CMK (cell line): ENCODE results near the gene DUSP14.

Source experiments
- DNase-seq: peaks from one replicate; pipeline ENCODE4 v3.0.0-alpha.2; 2010; ENCODE audit warnings: low read depth

Gene DUSP14

DNA sequence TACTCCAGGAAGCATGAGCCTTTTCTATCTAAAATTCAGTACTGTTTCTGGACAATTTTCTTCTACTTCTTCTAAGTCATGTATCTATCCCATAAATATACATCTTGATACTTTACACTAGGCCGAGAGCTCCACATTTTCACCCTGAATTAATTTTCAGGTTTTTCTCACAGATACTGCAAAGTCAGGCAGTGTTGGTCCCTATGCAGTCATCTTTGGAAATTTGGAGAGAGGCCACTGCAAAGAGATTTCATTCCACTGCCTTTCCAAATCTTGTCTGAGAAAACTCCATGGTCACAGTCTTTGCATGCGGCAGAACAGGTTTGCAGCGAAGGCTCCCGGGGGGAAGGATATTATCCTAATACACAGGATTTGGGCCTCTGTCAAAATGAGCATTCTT, 28.2 kb downstream of the DUSP14 start:
- no peak for DNase-seq

GRCh38 chr17:37518826-37519225, 29.1 kb downstream of the DUSP14 start:
- DNase-seq = peak; percentile 25

GRCh38 chr17:37519251-37519985, 29.7 kb downstream of the DUSP14 start:
- peak; percentile 68 for DNase-seq

- no peak for DNase-seq
These were observed 30.5 kb downstream of the DUSP14 start for GRCh38 chr17:37520174-37520573.

- no peak for DNase-seq
These were observed 32.1 kb downstream of the DUSP14 start for GRCh38 chr17:37521821-37522220.

GRCh38 chr17:37523715-37524219, 34.1 kb downstream of the DUSP14 start:
- no peak for DNase-seq

DNA sequence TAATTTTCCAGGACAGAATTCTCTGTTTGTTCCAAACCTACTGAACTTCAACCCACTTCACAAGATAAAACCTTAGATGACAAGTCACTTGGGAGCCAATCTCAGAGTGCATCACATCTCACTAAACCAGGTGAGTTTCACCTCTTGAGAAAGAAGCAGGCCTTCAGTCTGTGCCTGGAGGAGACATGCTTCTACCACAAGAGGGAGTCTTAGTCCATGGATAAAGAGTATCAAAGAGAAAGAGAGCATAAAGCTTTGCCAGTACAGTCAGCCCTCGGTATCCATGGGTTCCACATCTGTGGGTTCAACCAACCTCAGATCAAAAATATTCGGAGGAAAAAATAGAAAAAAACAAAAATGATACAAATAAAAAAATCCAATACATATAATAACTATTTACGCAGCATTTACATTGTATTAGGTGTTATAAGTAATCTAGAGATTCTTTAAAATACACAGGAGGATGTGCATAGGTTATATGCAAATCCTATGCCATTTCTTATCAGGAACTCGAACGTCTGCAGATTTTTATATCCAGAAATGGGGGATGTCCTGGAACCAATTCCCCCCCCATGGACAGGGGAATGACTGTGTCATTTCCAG, 37.7 kb downstream of the DUSP14 start:
- peak; percentile 31 for DNase-seq

DNA sequence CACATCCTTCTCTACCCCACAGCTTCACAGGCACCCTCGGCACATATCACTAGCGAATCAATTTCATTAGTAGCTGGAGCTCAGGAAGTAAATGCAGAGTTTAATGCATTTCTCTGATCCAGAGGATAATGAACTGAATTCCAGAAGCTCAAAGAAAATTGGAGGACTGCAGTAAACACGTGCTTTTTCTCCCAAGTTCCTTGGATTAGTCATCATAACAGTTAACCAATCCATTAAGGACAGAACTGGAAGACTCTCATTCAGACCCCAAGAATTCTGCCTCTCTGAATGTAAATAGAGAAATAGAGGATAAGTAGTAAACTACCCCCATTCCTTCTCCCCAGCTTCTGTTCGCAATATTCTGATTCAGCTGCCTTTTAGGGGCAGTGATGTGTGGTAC, 40.7 kb downstream of the DUSP14 start:
- DNase-seq = no peak

- DNase-seq = no peak
These were observed 43.1 kb downstream of the DUSP14 start for GRCh38 chr17:37532756-37533155.

GRCh38 chr17:37535906-37536305, 46.2 kb downstream of the DUSP14 start:
- no peak for DNase-seq

GRCh38 chr17:37538981-37539659, 49.4 kb downstream of the DUSP14 start:
- DNase-seq = no peak

GRCh38 chr17:37541880-37542660, 52.4 kb downstream of the DUSP14 start:
- no peak for DNase-seq

DNA sequence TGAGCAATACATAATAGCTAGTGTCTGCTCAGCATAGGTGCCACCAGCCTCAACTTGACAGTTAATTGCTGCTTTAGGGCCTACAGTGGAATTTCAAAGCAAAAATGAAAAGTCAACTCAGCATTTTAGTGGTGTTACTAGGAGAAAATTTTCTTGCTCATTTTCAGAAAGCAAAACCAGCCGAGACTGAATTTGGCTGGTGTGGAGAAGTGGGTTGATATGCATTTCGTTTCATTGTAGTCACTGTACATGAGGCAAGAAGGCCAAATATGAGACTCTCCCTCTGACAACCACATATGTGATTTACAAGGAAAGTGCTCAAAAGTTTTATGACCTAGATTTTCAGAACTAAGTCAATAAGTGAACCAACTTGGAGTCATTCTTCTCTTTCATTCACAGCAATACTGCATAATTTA, 54.0 kb downstream of the DUSP14 start:
- DNase-seq = no peak

DNA sequence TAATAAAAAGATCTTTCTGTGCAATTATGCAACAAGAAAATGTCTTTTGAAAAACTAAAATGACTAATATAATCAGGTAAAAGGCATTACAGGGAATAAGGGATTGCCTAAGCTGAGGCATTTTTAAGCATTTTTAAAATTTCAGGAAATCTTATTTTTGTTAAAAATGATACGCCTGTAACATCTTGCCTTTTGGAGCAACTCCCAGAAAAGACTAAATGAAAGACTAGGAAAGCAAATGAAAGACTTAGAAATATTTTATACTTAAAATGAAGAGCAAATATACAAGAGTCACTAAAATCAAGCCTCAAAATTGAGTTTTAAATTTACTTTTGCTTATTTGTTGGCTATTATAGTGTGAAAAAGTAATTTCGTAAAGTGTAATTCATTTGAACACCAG, 55.8 kb downstream of the DUSP14 start:
- DNase-seq = no peak

- no peak for DNase-seq
These were observed 56.6 kb downstream of the DUSP14 start for GRCh38 chr17:37546302-37546701.

GRCh38 chr17:37547986-37548385, 58.3 kb downstream of the DUSP14 start:
- DNase-seq = no peak

- no peak for DNase-seq
These were observed 62.1 kb downstream of the DUSP14 start for GRCh38 chr17:37551788-37552187.

DNA sequence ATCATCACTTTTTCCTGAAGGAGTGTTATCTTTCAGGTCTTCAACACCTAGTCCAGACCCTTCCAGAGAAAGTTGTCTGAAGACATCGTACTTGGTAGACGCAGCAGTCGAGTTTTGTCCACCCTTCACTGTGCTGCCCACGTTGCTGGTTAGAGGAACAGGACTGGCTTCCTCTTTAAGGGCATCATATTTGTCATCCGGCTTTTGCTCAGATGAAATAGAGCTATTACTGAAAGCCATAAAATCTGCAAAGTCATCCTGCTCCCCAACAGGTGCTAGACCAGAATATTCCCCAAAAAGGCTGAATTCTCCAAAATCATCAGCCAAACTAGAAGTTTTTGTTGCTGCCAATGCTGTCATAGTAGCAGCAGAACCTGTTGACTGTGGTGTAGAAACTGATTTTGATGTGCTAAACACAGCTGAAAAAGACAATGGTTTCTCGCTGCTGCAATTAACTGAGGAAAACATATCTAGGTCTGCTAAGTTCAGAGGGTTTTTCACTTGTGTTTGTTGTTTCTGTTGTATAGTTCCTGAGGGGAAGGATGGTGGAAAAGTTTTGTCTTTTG, 63.8 kb downstream of the DUSP14 start:
- no peak for DNase-seq

GRCh38 chr17:37555386-37555785, 65.7 kb downstream of the DUSP14 start:
- no peak for DNase-seq

GRCh38 chr17:37557482-37557881, 67.8 kb downstream of the DUSP14 start:
- DNase-seq = no peak

GRCh38 chr17:37558299-37558698, 68.6 kb downstream of the DUSP14 start:
- DNase-seq = no peak
